Medulla oblongata (tissue), 1 donor: Measurements from ENCODE around the gene TSPAN32.
"Not testable (repeated sequence)": the region's sequence is repeated elsewhere in the genome, so short reads cannot be mapped to it uniquely, and the experiment has no call there.

ENCODE experiments used
- DNase-seq: peaks from one replicate; pipeline ENCODE4 v3.0.0-alpha.2; 2015; ENCODE audit errors: extremely low spot score

Gene TSPAN32

GRCh38 chr11:2286350-2286749, 15.5 kb upstream of the TSPAN32 start:
- DNase-seq = not testable (repeated sequence)

DNA sequence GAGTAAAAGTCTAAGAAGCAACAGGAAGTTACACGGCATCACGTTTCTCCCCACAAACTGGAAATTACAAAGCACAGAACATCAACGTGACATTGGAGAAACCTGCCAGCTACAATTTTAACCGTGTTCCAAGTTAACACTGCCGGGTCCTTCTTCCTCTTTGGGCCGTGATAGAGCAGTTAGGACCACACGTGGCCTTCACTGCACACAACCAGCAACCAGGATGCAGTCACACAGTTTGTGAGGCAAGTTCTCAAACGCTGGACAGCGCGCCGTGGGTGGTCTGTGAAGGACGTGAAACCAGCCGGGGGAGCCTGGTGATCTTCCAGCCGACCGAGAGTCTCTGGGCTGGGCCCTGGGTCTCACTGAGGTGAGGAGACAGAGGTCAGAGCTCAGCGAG, 14.7 kb upstream of the TSPAN32 start:
- DNase-seq = no peak

DNA sequence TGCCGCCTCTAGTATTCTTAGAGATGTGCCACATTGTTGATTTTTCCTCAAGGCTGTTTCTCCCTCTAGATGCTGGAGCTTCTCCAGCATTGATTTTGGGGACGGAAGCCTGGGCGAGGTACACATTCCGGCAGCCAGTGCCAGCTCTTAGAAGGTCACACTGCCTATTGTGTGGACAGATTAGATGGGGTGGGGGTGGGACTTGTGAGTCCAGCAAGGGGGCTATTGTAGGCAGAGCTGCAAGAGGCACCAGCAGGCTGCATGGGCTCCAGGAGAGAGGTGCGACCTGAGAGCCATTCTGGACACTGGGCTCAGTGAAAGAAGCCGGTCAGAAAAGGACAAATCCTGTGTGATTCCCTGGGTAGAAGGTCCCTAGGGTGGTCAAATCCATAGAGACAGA, 12.5 kb upstream of the TSPAN32 start:
- DNase-seq = no peak

- DNase-seq = no peak
Measured at GRCh38 chr11:2289859-2290258, 12.0 kb upstream of the TSPAN32 start.

- DNase-seq = no peak
Measured at GRCh38 chr11:2290351-2290841, 11.4 kb upstream of the TSPAN32 start.

DNA sequence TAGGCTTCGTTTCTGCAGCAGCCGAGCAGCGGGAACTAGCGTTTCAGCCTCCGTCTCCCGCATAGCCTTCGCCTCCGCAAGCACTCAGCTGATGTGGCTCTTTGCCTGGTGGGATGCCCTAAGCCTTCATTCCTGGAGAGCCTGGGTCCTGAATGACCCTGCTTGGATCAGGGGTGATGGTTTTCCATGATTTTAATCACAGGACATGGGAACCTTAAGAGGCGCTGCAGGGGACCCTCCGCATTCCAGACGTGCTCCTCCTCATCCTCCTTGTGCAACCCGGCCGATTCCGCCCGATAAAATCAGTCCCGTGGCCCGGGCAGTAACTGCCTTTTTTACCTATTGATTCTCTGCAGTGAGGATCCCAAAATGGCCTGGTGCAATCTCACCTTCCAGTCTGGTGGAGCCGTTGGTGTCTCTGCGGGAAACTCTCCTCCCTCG, 8.3 kb upstream of the TSPAN32 start:
- DNase-seq = no peak

DNA sequence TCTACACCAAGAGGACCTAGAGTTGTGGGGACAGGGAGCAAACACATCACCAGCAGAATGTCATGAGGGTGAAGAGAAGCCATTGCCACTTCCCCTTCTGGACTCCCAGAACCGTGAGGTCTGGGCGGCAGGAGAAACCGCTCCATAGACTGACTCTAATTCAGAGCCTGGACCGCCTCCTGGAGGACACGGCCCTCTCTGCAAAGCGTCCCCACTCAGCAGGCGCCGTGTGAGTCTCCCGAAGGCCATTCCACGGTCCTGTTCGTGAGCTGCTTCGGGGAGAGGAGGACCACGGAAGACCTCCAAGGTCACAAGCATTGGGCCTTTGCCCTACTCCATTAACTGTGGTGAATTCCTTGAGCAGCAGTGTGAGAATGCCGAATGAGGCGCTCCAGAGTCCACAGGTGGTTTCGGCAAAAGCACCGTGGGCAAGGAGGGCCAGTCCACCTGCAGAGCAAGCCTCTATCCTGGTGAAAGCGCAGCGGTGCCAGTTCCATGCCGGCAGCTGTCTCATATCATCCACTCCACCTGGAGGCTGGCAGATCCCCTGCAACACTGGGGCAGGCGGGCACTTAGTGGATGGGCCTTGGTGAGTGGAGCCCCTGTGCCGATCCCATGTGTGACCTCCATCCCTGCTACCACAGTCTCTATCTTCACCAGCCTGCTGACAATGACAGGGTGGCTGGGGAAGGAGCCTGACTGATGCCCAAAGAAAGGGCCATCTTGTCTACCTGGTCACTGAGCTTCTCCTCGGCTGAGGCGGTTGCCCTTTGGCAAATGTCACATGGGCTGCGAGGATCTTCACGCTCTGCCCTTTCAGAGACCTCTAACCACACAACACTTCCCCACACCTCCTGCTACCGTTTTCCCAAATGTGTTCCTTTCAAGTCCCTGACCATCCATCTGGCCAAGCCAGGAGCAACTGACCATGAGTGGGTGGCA, 7.6 kb upstream of the TSPAN32 start:
- DNase-seq = peak; percentile 47

DNA sequence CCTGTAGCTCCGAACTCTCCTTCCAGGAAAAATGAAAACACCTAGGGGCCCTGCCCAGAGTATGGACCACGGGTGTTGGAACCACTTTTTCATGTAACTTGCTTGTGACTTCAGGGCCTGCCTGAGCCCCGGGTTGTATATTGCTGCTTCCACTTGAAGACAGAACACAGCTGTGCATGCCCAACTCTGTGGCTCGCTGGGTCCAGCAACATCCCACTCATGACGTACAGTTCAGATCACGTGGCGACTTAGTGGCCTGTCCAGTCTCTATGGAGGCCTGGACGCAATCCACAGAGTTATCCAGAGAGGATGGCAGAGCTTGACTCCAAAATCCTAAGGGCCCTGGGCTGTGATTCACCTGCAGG, 6.9 kb upstream of the TSPAN32 start:
- no peak for DNase-seq

GRCh38 chr11:2295971-2296912, 5.6 kb upstream of the TSPAN32 start:
- no peak for DNase-seq

- DNase-seq = no peak
Measured at GRCh38 chr11:2296913-2297622, 4.7 kb upstream of the TSPAN32 start.

DNA sequence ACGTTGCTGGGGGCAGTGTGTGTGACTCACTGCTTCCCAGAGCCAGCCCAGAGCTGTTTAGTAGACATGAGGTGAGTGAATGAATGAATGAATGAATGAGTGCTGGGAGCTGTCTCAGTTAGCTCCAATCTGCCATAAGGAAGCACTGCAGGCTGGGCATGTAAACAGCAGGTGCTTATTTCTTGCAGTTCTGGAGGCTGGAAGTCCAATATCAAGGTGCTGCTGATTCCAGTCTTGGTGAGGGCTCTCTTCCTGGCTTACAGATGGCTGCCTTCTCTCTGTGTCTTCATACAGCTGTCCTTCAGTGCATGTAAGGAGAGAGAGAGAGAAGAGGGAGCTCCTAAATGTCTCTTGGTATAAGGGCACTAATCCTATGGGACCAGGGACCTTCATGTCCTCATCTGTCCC, 4.2 kb upstream of the TSPAN32 start:
- DNase-seq = no peak

DNA sequence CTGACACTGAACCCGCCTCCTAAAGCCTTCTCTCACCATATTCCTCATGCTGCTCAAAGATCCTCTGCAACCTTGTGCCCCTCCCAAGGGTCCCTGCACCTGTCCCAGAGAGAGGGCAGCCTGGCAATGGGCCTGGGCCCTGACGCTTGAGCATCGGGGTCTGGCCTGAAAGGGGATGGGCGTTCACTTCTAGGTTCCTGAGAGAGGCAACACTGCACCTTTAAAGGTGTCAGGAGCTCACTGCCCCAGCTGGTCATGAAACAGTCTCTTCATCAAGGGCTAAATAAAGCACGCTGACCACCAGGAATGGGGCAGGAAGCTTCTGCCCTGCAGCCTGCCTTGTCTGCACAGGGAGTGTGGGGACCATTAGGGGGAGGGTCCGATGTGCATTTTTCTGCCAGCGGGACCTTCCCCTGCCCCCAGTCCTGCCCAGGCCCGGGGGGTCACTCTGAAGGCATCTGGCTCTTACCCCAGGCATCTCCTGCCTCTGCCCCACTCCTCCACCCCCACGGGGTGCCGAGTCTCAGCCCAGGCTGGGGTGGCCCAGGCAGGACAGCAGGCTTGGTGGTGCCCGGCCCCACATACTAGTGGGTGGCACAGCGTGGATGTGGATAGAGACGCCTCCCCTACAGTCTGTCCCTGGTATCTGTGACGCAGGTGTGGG, 3.5 kb upstream of the TSPAN32 start:
- no peak for DNase-seq

DNA sequence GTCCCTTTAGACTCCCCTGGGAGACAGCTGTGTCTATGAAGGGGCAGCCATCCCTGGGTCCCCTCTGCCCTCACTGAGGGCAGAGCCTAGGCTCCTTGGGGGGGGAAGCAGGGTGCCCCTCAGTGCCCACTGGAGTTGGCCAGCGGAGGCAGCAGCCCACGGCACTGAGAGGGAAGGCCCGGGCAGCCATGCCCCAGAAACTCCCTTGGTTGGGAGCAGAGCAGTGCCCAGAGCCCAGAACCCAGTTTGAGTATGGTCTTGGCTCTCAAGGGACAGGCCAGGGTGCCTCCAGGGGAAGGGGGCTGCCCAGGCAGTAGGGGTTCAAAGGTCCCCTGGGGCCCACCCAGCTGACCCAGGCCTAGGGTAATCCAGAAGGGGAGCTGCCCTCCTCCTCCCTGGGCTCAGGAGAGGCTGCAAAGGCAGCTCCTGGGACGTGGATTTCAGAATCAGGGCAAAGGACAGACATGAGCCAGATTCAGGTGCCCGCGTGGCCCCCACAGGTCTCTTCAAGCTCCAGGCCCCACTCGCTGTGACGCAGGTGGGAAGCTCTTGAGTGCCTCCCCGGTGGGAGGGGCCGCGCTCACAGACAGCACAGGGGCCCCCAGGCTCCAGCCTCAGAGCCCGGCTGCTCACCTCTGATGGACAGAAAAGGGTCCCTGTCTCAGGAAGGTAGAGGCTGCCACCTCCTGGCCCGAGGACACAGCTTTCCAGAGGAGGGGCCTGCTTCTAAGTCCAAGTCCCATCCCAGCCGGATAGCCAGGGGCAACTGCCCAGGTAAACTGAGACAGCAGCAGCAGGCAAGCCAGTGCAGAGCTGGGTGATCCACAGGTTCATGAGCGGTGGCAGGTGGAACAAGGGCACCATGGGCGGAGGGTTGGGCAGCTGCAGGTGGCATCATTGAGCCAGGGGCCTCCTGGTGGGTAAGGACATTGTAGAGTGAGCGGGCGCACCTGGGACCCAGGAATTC, 2.7 kb upstream of the TSPAN32 start:
- DNase-seq = no peak

GRCh38 chr11:2299773-2300172, 2.0 kb upstream of the TSPAN32 start:
- no peak for DNase-seq

- DNase-seq = no peak
Measured at GRCh38 chr11:2300290-2300935, 1.4 kb upstream of the TSPAN32 start.

- no peak for DNase-seq
Measured at GRCh38 chr11:2300936-2301630, 730 bp upstream of the TSPAN32 start.

DNA sequence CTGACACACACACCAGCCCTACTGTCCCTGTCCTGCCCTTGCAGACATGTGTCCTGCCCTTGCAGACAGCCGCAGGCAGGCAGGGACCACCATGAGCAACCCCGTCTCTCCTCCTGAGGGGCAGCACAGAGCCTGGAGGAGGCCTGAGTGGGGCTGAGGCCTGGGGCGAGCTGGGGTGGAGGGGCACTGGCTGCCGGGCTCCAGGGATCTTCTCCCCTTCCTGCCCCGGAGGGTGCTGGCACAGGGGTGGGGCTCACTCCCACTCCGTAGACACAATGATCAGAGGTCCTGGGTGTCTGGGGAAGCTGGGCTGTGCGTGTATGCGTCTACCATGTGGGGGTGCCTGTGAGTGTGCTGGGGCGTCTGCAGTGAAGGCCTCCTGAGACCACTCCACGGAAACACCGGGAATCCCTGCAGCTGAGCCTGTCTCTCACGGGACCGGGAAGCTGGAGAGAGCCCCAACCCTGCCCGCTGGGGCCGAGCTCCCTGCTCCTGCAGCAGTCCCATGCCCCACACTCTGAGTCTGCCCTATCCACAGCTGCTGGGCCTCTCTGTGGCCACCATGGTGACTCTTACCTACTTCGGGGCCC, 588 bp downstream of the TSPAN32 start:
- no peak for DNase-seq

- DNase-seq = peak; percentile 47
Measured at GRCh38 chr11:2302896-2303626, 1.2 kb downstream of the TSPAN32 start.
